Measurements from ENCODE around the gene PI4KA. TPM values are rescaled to one million over a fixed set of nuclear protein-coding genes. Genes with fewer than 3 reads are reported as not detected.
A peak's percentile ranks its signal among the peaks of the same experiment; 100 is the strongest.

PI4KA gene
- total and polyA plus RNA-seq, 3 experiments from 2014 or later: 64.9 to 65.8 (median 65.5) TPM

DNA sequence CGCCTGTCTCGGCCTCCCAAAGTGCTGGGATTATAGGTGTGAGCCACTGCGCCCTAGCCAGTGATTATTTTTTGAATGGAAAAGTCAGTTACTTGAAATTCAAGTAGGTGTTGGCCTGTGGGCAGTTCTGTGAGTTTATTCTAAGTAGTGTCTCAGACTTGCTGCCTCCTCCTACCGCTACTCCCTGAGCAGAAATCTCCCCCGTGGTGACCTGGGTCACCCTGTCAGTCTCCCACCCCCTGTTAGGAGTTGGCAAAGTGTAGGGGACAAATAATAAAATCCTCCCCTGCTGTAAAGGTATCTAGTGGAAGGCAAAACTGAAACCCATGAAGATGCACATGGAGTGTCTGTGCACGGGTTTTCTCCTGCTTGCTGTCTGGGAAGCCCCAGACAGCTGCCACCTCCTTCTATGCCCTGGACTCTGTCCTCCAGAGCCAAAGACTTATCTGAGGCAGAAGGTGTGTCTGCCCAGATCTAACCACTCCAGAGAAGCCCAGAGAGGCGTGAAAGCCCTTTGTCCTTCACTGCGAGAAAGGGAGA is 26.5 kb upstream of the PI4KA start:
- H3K36me3 ChIP-seq (ENCODE audit: insufficient read depth, low read length): peaks cover 59% of the 10 kb centered on the region
- Mint-ChIP-seq H3K4me3 (no peak overlapping the region), H3K36me3 (peaks cover 4 to 81% (median 44%) of the 10 kb centered on the region in 3 donors), H3K4me1 (no peaks in the 10 kb centered on the region), H3K9me3 (no peaks in the 10 kb centered on the region), H3K27me3 (no peaks in the 10 kb centered on the region), H3K27ac (peak overlapping the region in 1 of 8 donors; percentile 61)
- no peaks in the 10 kb centered on the region for H3K27me3 ChIP-seq (ENCODE audit: insufficient read depth, low read length, poor library complexity, severe bottlenecking)
- no peaks in the 10 kb centered on the region for H3K9me3 ChIP-seq (ENCODE audit: low read length)
- H3K4me1 ChIP-seq (ENCODE audit: insufficient read depth, low read length): no peaks in the 10 kb centered on the region
- no peak for DNase-seq
- POLR2A ChIA-PET: no interaction called here
- CTCF ChIA-PET: interaction anchor here (1.5 kb wide), 1 partner anchor 11 kb away, joined by 6 read pairs; no protein-coding TSS in a partner anchor
- peak overlapping the region; percentile 62 for H3K27ac ChIP-seq (ENCODE audit: low read depth, low read length)
- no peak overlapping the region for H3K4me3 ChIP-seq (ENCODE audit: low read length)

DNA sequence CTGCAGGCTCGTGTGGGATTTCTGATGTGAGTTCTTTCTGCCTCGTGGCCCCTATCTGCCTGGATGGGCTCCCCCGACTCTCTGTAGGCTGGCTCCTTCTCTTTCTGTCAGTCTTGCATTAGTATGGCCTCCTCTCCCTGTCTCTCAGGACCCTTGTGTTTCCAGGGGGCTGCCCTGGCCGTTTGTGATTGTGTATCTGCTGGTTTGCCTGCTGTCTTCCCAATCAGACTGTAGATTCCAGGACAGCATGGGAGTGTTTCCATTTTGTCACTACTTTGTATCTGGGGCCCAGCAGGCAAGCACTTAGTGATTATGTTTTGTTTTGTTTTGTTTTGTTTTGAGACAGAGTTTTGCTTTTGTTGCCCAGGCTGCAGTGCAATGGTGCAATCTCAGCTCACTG is 25.8 kb upstream of the PI4KA start:
- H3K27me3 Mint-ChIP-seq: no peaks in the 10 kb centered on the region
- POLR2A ChIA-PET: no interaction called here
- no peak for DNase-seq
- Histone ChIP-seq H3K27me3 (ENCODE audit: insufficient read depth, low read length, poor library complexity, severe bottlenecking) (no peaks in the 10 kb centered on the region), H3K4me1 (ENCODE audit: insufficient read depth, low read length) (no peaks in the 10 kb centered on the region), H3K9me3 (ENCODE audit: low read length) (no peaks in the 10 kb centered on the region), H3K36me3 (ENCODE audit: insufficient read depth, low read length) (peaks cover 54% of the 10 kb centered on the region), H3K27ac (ENCODE audit: low read depth, low read length) (no peak overlapping the region), H3K4me3 (ENCODE audit: low read length) (no peak overlapping the region)
- H3K9me3 Mint-ChIP-seq: no peaks in the 10 kb centered on the region
- H3K4me1 Mint-ChIP-seq: no peaks in the 10 kb centered on the region
- CTCF ChIA-PET: no interaction called here
- peaks cover 4 to 77% (median 39%) of the 10 kb centered on the region in 3 donors for H3K36me3 Mint-ChIP-seq
- H3K4me3 Mint-ChIP-seq: no peak overlapping the region
- no peak overlapping the region for H3K27ac Mint-ChIP-seq

DNA sequence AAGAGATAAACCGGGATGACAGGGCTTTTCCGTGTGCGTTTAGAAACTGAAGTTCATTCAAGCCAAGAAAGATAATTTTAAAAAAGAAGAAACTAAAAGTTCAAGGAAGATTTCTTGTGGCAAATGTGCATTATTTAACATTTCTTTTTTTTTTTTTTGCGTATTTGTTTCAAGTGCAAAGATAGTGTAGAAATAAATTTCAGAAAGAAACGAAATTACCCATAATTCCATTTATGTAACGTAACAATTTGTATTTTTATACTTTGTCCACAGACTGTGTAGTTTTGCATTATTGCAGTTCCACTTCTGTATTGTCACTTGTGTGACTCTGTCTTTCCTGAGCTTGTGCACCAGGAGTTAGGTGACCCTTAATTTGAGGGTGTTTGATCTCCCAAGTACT is 24.2 kb upstream of the PI4KA start:
- ChIA-PET CTCF (no interaction called here), POLR2A (interaction anchor here (0.6 kb wide), 1 partner anchor 1677 kb away, joined by 3 read pairs; no protein-coding TSS in a partner anchor)
- H3K27me3 Mint-ChIP-seq: no peaks in the 10 kb centered on the region
- no peak for DNase-seq
- H3K36me3 ChIP-seq (ENCODE audit: insufficient read depth, low read length): peaks cover 38% of the 10 kb centered on the region
- no peak overlapping the region for H3K4me3 ChIP-seq (ENCODE audit: low read length)
- H3K27me3 ChIP-seq (ENCODE audit: insufficient read depth, low read length, poor library complexity, severe bottlenecking): no peaks in the 10 kb centered on the region
- H3K4me1 Mint-ChIP-seq: no peaks in the 10 kb centered on the region
- no peak overlapping the region for H3K27ac Mint-ChIP-seq
- H3K9me3 Mint-ChIP-seq: no peaks in the 10 kb centered on the region
- no peaks in the 10 kb centered on the region for H3K9me3 ChIP-seq (ENCODE audit: low read length)
- no peaks in the 10 kb centered on the region for H3K4me1 ChIP-seq (ENCODE audit: insufficient read depth, low read length)
- H3K4me3 Mint-ChIP-seq: no peak overlapping the region
- H3K27ac ChIP-seq (ENCODE audit: low read depth, low read length): no peak overlapping the region
- peaks cover 1 to 69% (median 32%) of the 10 kb centered on the region in 3 donors for H3K36me3 Mint-ChIP-seq

DNA sequence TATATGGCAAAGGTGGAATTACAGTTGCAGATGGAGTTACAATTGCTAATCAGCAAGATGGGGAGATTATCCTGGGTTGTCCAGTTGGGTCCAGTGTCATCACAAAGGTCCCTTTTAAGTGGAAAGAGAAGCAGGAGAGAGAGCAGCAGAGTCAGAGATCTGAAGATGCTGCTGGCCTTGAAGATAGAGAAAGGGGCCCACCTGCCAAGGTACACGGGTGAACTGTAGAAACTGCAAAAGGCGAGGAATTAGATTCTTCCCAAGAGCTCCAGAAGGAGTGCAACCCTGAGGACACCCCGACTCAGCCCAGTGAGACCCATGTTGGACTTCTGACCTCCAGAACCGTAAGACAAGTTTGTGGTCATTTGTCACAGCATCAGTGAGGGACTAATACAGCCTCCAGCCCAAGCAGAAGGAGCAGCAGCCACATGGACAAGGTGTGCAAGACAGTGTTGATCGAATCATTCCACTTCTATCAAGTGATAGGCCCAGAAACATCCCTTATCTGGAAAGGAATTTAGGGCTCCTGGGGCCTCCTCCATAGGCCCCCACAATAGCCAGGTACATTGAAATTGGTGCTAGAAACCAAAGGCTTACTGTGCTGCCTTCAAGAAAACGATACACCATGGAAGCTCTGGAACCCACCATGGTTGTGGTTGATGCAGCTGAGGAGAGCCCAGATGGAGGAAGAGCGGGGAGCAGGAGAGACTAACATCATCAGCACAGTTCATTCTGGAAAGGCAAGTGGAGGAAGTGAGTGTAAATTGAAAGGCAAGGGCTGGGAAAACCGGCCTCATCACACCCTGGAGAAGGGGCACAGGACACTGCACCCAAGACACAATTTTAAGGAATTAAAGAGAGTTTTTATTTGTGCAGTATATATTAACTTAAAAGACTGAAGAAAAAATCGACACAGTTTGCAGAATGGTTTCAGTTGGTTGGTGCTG is 23.5 kb upstream of the PI4KA start:
- H3K9me3 ChIP-seq (ENCODE audit: low read length): no peaks in the 10 kb centered on the region
- H3K4me1 Mint-ChIP-seq: no peaks in the 10 kb centered on the region
- CTCF ChIA-PET: no interaction called here
- H3K36me3 ChIP-seq (ENCODE audit: insufficient read depth, low read length): peaks cover 31% of the 10 kb centered on the region
- no peaks in the 10 kb centered on the region for H3K27me3 Mint-ChIP-seq
- POLR2A ChIA-PET: no interaction called here
- no peaks in the 10 kb centered on the region for H3K9me3 Mint-ChIP-seq
- no peak for DNase-seq
- H3K27ac ChIP-seq (ENCODE audit: low read depth, low read length): no peak overlapping the region
- peak overlapping the region in 3 of 8 donors; percentile 14 to 34 (median 30) for H3K27ac Mint-ChIP-seq
- H3K27me3 ChIP-seq (ENCODE audit: insufficient read depth, low read length, poor library complexity, severe bottlenecking): no peaks in the 10 kb centered on the region
- H3K4me3 Mint-ChIP-seq: no peak overlapping the region
- H3K4me1 ChIP-seq (ENCODE audit: insufficient read depth, low read length): no peaks in the 10 kb centered on the region
- no peak overlapping the region for H3K4me3 ChIP-seq (ENCODE audit: low read length)
- peaks cover 0 to 65% (median 26%) of the 10 kb centered on the region in 3 donors for H3K36me3 Mint-ChIP-seq

DNA sequence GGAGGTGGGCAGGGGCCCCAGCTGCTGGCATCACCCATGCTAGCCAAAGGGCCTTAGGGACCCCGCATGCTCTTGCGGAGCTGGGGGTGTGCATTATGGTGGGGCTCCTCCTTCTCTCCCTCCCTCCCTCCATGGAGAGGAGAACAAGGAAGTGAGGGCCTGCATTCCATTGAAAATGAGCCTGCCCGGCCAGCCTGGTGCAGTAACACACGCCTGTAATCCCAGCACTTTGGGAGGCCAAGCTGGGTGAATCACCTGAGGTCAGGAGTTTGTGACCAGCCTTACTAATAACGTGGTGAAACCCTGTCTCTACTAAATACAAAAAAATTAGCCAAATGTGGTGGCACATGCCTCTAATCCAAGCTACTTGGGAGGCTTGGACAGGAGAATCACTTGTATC is 22.6 kb upstream of the PI4KA start:
- H3K36me3 ChIP-seq (ENCODE audit: insufficient read depth, low read length): peaks cover 31% of the 10 kb centered on the region
- ChIA-PET POLR2A (no interaction called here), CTCF (no interaction called here)

DNA sequence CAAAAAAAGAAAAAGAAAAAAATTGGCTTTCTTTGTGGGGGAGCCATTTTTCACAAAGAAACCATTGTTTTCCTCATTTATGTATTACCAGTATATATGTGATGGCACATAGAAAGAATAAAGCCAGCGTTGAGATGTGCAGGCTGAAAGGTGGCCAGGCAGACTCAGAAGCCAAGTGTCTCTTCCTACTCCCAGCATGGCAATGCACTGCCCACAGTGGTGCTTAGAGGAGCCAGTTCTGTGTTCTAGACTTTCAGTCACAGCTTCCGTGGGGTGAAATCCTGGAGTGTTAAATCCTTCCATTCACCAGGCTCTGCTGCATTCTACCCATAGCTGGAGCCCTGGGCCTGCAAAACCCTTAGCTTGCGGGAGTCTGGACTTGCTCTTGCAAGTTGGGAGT is 19.1 kb upstream of the PI4KA start:
- Histone ChIP-seq H3K9me3 (ENCODE audit: low read length) (no peaks in the 10 kb centered on the region), H3K36me3 (ENCODE audit: insufficient read depth, low read length) (peaks cover 14% of the 10 kb centered on the region), H3K27ac (ENCODE audit: low read depth, low read length) (no peak overlapping the region), H3K27me3 (ENCODE audit: insufficient read depth, low read length, poor library complexity, severe bottlenecking) (no peaks in the 10 kb centered on the region), H3K4me3 (ENCODE audit: low read length) (no peak overlapping the region), H3K4me1 (ENCODE audit: insufficient read depth, low read length) (no peaks in the 10 kb centered on the region)
- Mint-ChIP-seq H3K9me3 (no peaks in the 10 kb centered on the region), H3K27me3 (no peaks in the 10 kb centered on the region), H3K4me3 (no peak overlapping the region), H3K4me1 (no peaks in the 10 kb centered on the region), H3K36me3 (peaks cover 0 to 62% (median 13%) of the 10 kb centered on the region in 3 donors), H3K27ac (no peak overlapping the region)
- POLR2A ChIA-PET: no interaction called here
- no peak for DNase-seq
- CTCF ChIA-PET: no interaction called here

More for the DNA sequence above, 22.6 kb upstream of the PI4KA start:
- H3K27ac ChIP-seq (ENCODE audit: low read depth, low read length): no peak overlapping the region
- Mint-ChIP-seq H3K27me3 (no peaks in the 10 kb centered on the region), H3K36me3 (peaks cover 0 to 70% (median 25%) of the 10 kb centered on the region in 3 donors), H3K4me3 (no peak overlapping the region), H3K4me1 (no peaks in the 10 kb centered on the region), H3K9me3 (no peaks in the 10 kb centered on the region), H3K27ac (no peak overlapping the region)
- no peaks in the 10 kb centered on the region for H3K4me1 ChIP-seq (ENCODE audit: insufficient read depth, low read length)
- H3K9me3 ChIP-seq (ENCODE audit: low read length): no peaks in the 10 kb centered on the region
- H3K27me3 ChIP-seq (ENCODE audit: insufficient read depth, low read length, poor library complexity, severe bottlenecking): no peaks in the 10 kb centered on the region
- no peak overlapping the region for H3K4me3 ChIP-seq (ENCODE audit: low read length)
- DNase-seq: no peak

DNA sequence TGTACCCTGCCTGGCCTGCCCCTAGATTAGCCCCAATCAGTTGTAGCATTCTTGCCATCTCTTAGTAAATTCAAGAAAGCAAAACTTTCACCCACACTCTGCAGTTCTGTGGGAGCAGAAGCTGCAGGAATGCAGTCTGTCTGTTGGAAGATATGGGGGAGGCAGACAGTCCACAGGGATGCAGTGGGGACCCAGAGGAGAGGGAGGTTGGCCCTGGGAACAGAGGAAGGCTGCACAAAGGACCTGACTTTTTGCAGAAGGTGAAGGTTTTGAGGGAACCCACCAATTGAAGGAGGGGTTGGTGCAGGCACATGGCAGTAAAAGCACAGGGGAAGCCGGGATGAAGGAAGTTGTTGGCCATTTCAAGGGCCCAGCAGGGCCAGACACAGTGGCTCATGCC is 16.7 kb upstream of the PI4KA start:
- DNase-seq: no peak
- H3K4me3 Mint-ChIP-seq: no peak overlapping the region
- no peaks in the 10 kb centered on the region for H3K9me3 ChIP-seq (ENCODE audit: low read length)
- ChIA-PET POLR2A (interaction anchor here (0.7 kb wide), 1 partner anchor 24 kb away, joined by 6 read pairs; no protein-coding TSS in a partner anchor), CTCF (no interaction called here)
- peaks cover 5% of the 10 kb centered on the region for H3K36me3 ChIP-seq (ENCODE audit: insufficient read depth, low read length)
- no peak overlapping the region for H3K4me3 ChIP-seq (ENCODE audit: low read length)
- no peaks in the 10 kb centered on the region for H3K27me3 ChIP-seq (ENCODE audit: insufficient read depth, low read length, poor library complexity, severe bottlenecking)
- H3K27ac Mint-ChIP-seq: peak overlapping the region in 1 of 8 donors; percentile 88
- peaks cover 0 to 55% (median 0%) of the 10 kb centered on the region in 3 donors for H3K36me3 Mint-ChIP-seq
- H3K9me3 Mint-ChIP-seq: no peaks in the 10 kb centered on the region
- no peak overlapping the region for H3K27ac ChIP-seq (ENCODE audit: low read depth, low read length)
- no peaks in the 10 kb centered on the region for H3K27me3 Mint-ChIP-seq
- no peaks in the 10 kb centered on the region for H3K4me1 ChIP-seq (ENCODE audit: insufficient read depth, low read length)
- H3K4me1 Mint-ChIP-seq: no peaks in the 10 kb centered on the region

DNA sequence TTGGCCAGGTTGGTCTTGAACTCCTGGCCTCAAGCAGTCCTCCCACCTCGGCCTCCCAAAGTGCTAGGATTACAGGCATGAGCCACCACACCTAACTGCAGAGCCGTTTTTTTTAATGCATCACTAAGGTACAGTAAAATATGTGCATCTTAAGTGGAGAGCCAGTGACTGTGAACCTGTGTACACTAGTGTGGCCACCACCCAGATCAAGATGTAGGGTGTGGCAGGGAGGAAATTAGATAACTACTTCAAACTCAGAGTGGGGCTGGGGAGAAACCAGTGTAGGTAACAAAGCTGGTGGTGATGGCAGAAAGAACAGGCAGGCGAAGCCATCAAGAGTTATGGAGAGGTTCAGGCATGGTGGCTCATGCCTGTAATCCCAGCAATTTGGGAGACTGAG is 14.6 kb upstream of the PI4KA start:
- ChIA-PET POLR2A (interaction anchor here (0.6 kb wide), 1 partner anchor 39 kb away, joined by 5 read pairs; no protein-coding TSS in a partner anchor), CTCF (interaction anchor here (1.7 kb wide), 1 partner anchor 12 kb away, joined by 6 read pairs; no protein-coding TSS in a partner anchor)
- no peak overlapping the region for H3K4me3 ChIP-seq (ENCODE audit: low read length)
- Mint-ChIP-seq H3K36me3 (peaks cover 0 to 58% (median 3%) of the 10 kb centered on the region in 3 donors), H3K27ac (peak overlapping the region in 2 of 8 donors; percentile 57 to 59), H3K9me3 (no peaks in the 10 kb centered on the region), H3K27me3 (no peaks in the 10 kb centered on the region), H3K4me3 (no peak overlapping the region), H3K4me1 (peaks cover under 1 to 3% (median 2%) of the 10 kb centered on the region in 3 donors)
- no peaks in the 10 kb centered on the region for H3K27me3 ChIP-seq (ENCODE audit: insufficient read depth, low read length, poor library complexity, severe bottlenecking)
- no peaks in the 10 kb centered on the region for H3K4me1 ChIP-seq (ENCODE audit: insufficient read depth, low read length)
- H3K36me3 ChIP-seq (ENCODE audit: insufficient read depth, low read length): peaks cover 8% of the 10 kb centered on the region
- H3K27ac ChIP-seq (ENCODE audit: low read depth, low read length): no peak overlapping the region
- DNase-seq: no peak
- no peaks in the 10 kb centered on the region for H3K9me3 ChIP-seq (ENCODE audit: low read length)

All from CD8-positive, alpha-beta memory T cell (primary cell).